ENCODE data around the gene CMIP. TPM values are rescaled to one million over a fixed set of nuclear protein-coding genes. Genes with fewer than 3 reads are reported as not detected.

CMIP gene
- total RNA-seq, 4 donors from 2014 or later = 14.5 to 24.6 (median 21.0) TPM

DNA sequence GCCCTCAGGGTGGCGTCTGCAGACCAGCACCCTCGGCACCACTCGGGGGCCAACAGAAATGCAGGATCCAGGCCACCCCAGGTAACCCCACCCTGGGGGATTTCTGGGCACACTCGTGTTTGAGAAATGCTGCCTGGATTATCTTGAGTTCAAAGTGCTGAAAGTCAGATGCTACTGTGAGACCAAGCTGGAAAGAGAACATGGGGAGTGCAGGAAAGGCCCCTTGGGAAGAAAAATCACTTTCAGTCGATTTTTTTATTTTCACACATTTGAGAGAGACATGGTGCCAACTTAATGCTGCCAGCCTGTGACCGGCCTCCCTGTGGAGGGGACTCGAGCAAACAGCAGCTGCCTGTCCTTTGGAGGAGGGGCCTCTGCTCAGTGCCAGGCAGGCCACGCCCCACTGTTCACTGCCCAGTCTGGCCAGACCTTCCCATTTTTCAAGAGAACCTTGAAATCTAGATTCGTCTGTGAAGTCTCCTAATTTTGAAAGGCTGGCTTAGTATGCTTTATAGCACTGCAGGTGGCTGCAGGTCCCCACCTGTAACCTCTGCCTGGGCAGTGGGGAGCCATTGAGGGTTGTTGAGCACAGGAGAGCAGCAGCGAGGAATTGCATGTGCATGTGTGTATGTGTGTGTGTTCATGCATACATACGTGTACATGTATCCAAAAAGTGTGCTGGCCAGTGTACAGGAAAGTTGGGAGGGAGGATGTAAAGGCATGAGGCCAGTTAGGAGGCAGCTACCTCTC, 263.8 kb downstream of the CMIP start:
- 78% methylated on average over 9 of the region's 11 CpGs for WGBS
- H3K4me1 ChIP-seq = peaks cover 0 to 40% (median 37%) of the 10 kb centered on the region in 4 donors
- no peak for DNase-seq (ENCODE audit: extremely low spot score)
- peaks cover 24 to 67% (median 56%) of the 10 kb centered on the region in 4 donors for H3K36me3 ChIP-seq
- peak overlapping the region in 3 of 4 donors; percentile 44 to 69 (median 57) for H3K27ac ChIP-seq (replicated peaks in 1 of 4)
- no peak overlapping the region for H3K4me3 ChIP-seq
- intact Hi-C loops (cut with DNase I) = no loop called here
- no peaks in the 10 kb centered on the region for H3K9me3 ChIP-seq
- no peaks in the 10 kb centered on the region for H3K27me3 ChIP-seq
- TF ChIP-seq POLR2A (IDR thresholded peaks at IDR 0.05; ENCODE audit: low read depth) (no peak), POLR2AphosphoS5 (IDR thresholded peaks at IDR 0.05) (no peak), EP300 (IDR thresholded peaks at IDR 0.05) (no peak)
- TF ChIP-seq, protein P1, sequence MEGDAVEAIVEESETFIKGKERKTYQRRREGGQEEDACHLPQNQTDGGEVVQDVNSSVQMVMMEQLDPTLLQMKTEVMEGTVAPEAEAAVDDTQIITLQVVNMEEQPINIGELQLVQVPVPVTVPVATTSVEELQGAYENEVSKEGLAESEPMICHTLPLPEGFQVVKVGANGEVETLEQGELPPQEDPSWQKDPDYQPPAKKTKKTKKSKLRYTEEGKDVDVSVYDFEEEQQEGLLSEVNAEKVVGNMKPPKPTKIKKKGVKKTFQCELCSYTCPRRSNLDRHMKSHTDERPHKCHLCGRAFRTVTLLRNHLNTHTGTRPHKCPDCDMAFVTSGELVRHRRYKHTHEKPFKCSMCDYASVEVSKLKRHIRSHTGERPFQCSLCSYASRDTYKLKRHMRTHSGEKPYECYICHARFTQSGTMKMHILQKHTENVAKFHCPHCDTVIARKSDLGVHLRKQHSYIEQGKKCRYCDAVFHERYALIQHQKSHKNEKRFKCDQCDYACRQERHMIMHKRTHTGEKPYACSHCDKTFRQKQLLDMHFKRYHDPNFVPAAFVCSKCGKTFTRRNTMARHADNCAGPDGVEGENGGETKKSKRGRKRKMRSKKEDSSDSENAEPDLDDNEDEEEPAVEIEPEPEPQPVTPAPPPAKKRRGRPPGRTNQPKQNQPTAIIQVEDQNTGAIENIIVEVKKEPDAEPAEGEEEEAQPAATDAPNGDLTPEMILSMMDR (IDR thresholded peaks at IDR 0.05) = no peak

DNA sequence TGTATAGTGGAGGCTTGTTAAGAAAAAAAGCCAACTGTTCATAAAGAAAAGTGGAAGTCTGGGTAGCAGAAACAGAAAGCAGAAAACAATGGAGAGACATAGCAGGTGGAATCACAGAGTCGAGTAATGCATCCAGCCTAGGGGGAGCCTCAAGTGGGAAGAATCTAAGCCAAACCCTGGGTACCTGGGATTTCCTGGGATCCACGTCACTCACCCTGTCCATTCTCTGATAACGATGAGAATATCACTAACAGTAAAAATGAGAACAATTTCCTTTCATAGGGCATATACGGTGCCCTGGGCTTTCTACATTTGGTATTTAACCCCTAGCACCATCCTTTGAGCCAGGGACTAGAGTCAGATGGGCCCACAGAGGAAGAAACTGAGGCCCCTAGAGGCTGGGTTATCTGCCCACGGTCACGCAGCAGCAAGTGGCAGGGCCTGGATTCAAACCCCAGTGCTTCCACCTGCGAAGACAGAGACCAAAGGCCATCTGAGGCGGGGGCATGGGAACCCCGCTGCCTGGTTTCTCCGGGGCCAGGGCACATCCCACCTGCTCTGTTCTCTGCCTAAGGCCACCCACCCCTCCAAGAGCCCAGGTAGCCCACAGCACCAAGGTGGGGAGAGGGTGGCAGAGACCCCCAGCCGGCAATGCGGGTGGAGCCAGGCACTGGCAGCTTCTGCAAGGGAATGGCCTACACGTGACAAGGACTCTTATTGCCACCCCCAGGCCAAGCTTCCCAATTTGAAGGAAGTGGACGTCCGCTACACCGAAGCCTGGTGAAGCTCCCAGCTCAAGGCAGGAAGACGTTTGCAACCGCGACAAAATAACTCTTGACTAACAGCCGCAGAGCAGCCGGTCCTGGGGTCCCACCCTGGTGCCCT, 264.6 kb downstream of the CMIP start:
- intact Hi-C loops (cut with DNase I) = no loop called here
- Histone ChIP-seq H3K4me3 (no peak overlapping the region), H3K9me3 (no peaks in the 10 kb centered on the region), H3K27me3 (no peaks in the 10 kb centered on the region), H3K36me3 (peaks cover 20 to 61% (median 50%) of the 10 kb centered on the region in 4 donors), H3K4me1 (peaks cover 0 to 40% (median 37%) of the 10 kb centered on the region in 4 donors), H3K27ac (replicated peaks in 1 of 4) (peak overlapping the region in 1 of 4 donors; percentile 69)
- TF ChIP-seq, protein P1 (IDR thresholded peaks at IDR 0.05) = no peak
- no peak for TF ChIP-seq EP300 (IDR thresholded peaks at IDR 0.05)
- no peak for TF ChIP-seq POLR2AphosphoS5 (IDR thresholded peaks at IDR 0.05)
- TF ChIP-seq POLR2A (IDR thresholded peaks at IDR 0.05; ENCODE audit: low read depth) = no peak
- 77% methylated on average over 12 of the region's 21 CpGs for WGBS
- no peak for DNase-seq (ENCODE audit: extremely low spot score)

DNA sequence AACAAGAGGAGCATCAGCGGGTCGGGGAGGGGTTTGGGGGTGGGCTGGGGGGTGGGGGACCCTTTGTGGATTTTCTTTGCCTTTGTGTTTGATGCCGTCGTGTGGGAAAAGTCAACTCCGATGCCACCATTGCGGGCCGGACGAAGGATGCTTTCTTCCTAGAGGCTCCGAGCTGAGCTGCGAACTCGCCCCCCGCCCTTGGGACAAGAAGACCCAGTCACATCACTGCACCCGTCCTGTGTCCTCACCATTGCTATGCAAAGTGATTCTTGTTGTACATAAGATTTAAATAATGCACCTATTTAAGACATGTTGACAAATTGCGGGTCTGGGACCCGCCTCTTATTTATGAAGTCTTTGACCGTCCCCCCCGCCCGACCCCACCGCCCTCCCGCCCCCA, 265.4 kb downstream of the CMIP start:
- Histone ChIP-seq H3K9me3 (no peaks in the 10 kb centered on the region), H3K4me1 (peaks cover 0 to 40% (median 37%) of the 10 kb centered on the region in 4 donors), H3K36me3 (peaks cover 20 to 55% (median 44%) of the 10 kb centered on the region in 4 donors), H3K27ac (replicated peaks in 1 of 4) (no peak overlapping the region), H3K27me3 (no peaks in the 10 kb centered on the region), H3K4me3 (no peak overlapping the region)
- intact Hi-C loops (cut with DNase I) = no loop called here
- no peak for TF ChIP-seq POLR2AphosphoS5 (IDR thresholded peaks at IDR 0.05)
- TF ChIP-seq, protein P1 (IDR thresholded peaks at IDR 0.05) = no peak
- TF ChIP-seq POLR2A (IDR thresholded peaks at IDR 0.05; ENCODE audit: low read depth) = no peak
- TF ChIP-seq EP300 (IDR thresholded peaks at IDR 0.05) = no peak
- no peak for DNase-seq (ENCODE audit: extremely low spot score)
- WGBS = 90% methylated on average over 20 of the region's 20 CpGs

DNA sequence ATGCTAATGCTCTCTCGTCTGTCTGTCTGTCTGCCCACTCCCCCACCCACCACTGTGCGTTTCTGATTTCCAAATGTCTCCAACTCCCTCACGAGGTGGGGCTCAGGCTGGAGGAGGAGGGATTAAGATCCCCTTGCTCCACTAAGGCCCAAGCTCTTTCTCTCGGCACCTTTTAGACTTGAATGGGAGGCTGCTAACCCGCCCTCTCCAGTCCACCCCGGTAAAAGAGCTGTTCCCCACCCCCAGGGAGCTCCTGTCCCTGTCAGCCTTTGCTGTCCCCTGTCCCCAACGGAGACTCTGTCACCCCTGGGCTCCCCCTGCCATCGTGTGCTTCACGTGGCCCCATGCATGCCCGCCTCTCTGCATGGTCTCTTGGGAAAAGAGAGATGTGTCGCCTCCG, 266.0 kb downstream of the CMIP start:
- WGBS = 83% methylated on average over 12 of the region's 12 CpGs
- Histone ChIP-seq H3K36me3 (peaks cover 15 to 49% (median 39%) of the 10 kb centered on the region in 4 donors), H3K4me1 (peaks cover 0 to 44% (median 40%) of the 10 kb centered on the region in 4 donors), H3K4me3 (no peak overlapping the region), H3K9me3 (no peaks in the 10 kb centered on the region), H3K27ac (replicated peaks in 1 of 4) (no peak overlapping the region), H3K27me3 (no peaks in the 10 kb centered on the region)
- no peak for DNase-seq (ENCODE audit: extremely low spot score)
- TF ChIP-seq EP300 (IDR thresholded peaks at IDR 0.05) (no peak), POLR2A (IDR thresholded peaks at IDR 0.05; ENCODE audit: low read depth) (no peak), POLR2AphosphoS5 (IDR thresholded peaks at IDR 0.05) (no peak)
- TF ChIP-seq, protein P1 (IDR thresholded peaks at IDR 0.05) = no peak
- intact Hi-C loops (cut with DNase I) = no loop called here

All from esophagus muscularis mucosa (tissue), 4 donors.